ENCODE data around the gene ENKUR.
"Not testable (repeated sequence)": the region's sequence is repeated elsewhere in the genome, so short reads cannot be mapped to it uniquely, and the experiment has no call there.

Gene ENKUR

DNA sequence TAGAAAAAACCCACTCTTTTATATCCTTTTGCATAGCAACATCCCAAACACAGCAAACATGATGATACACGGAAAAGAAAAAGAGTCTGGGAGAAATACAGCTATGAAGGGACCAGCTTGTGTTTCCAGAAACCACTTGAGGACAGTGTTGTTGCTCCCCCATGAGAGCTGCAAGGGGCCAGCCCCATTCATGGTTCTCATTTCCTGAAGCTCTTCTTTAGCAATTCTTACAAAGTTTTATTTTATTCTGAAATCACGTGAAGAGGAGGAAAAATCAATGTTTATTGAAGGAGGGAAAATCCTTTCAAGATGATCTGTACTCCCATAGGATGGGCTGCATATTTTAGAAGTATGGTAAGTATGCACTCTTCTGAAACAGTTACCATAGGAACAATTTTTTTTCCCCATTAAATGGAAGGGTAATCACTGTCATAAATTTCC, 46.1 kb downstream of the ENKUR start:
- no peaks in the 10 kb centered on the region for H3K4me1 ChIP-seq (ENCODE audit: insufficient read depth, low read length, severe bottlenecking)
- no peak overlapping the region for H2AFZ ChIP-seq (ENCODE audit: low read length)
- H3K79me2 ChIP-seq (ENCODE audit: insufficient read depth, low read length), result no peaks in the 10 kb centered on the region
- H3F3A ChIP-seq (ENCODE audit: insufficient read depth, low read length), result no peaks in the 10 kb centered on the region
- H3K9ac ChIP-seq (ENCODE audit: low read length), result no peak overlapping the region
- no peaks in the 10 kb centered on the region for H4K20me1 ChIP-seq (ENCODE audit: insufficient read depth, low read length)
- H3K4me3 ChIP-seq (ENCODE audit: low read depth, low read length, poor library complexity, severe bottlenecking), result no peak overlapping the region
- no peaks in the 10 kb centered on the region for H3K36me3 ChIP-seq (ENCODE audit: insufficient read depth, low read length)
- no peaks in the 10 kb centered on the region for H3K9me2 ChIP-seq (ENCODE audit: low read depth, low read length)
- H3K27me3 ChIP-seq (ENCODE audit: insufficient read depth, low read length), result no peaks in the 10 kb centered on the region
- no peak overlapping the region for H3K27ac ChIP-seq (ENCODE audit: low read depth, low read length, poor library complexity, severe bottlenecking)
- H3K9me3 ChIP-seq (ENCODE audit: low read length), result no peaks in the 10 kb centered on the region
- TF ChIP-seq EZH2 (IDR thresholded peaks at IDR 0.05; ENCODE audit: borderline replicate concordance, low read length), result no peak
- no peak for TF ChIP-seq CTCF (IDR thresholded peaks at IDR 0.05; ENCODE audit: low read length)
- no peak overlapping the region for H3K4me2 ChIP-seq (ENCODE audit: low read length)

DNA sequence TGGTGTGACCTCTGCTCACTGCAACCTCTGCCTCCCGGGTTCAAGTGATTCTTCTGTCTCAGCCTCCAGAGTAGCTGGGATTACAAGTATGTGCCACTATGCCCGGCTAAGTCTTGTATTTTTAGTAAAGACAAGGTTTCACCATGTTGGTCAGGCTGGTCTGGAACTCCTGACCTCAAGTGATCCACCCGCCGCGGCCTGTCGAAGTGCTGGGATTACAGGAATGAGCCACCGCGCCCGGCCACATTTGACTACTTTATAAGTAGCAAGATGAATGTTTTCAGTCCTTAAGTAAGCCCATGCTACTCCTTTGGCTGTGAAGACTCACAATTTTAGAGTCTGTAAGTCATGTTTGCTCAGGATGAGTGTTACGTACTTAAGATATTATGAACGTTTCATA, 47.0 kb downstream of the ENKUR start:
- not testable (repeated sequence) for H3K27ac ChIP-seq (ENCODE audit: low read depth, low read length, poor library complexity, severe bottlenecking); H3K9me3 ChIP-seq (ENCODE audit: low read length); H3F3A ChIP-seq (ENCODE audit: insufficient read depth, low read length); H3K36me3 ChIP-seq (ENCODE audit: insufficient read depth, low read length); H3K9ac ChIP-seq (ENCODE audit: low read length); H3K4me2 ChIP-seq (ENCODE audit: low read length); H3K9me2 ChIP-seq (ENCODE audit: low read depth, low read length); H3K4me3 ChIP-seq (ENCODE audit: low read depth, low read length, poor library complexity, severe bottlenecking); H3K27me3 ChIP-seq (ENCODE audit: insufficient read depth, low read length); H3K4me1 ChIP-seq (ENCODE audit: insufficient read depth, low read length, severe bottlenecking); H4K20me1 ChIP-seq (ENCODE audit: insufficient read depth, low read length); H3K79me2 ChIP-seq (ENCODE audit: insufficient read depth, low read length); H2AFZ ChIP-seq (ENCODE audit: low read length)

DNA sequence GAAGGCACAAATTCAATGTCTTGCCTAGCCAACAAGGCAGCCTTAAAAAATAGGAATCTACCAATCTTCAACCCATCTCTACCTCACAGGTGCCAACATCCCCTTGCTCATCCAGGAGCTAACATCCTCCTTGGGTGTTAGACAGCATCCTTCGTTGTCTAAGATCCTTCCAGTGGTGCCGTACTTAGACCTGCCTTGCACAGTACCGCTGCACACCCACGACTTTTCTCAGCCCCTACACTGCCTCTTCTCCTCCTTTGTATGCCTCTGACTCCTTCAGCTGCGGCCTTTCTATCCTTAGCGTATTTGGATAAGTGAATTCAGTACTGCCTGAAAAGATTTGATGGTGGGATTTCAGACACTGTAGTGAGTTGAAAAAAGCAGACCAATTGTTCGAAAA, 47.6 kb downstream of the ENKUR start:
- H4K20me1 ChIP-seq (ENCODE audit: insufficient read depth, low read length), result no peaks in the 10 kb centered on the region
- H3K4me3 ChIP-seq (ENCODE audit: low read depth, low read length, poor library complexity, severe bottlenecking), result no peak overlapping the region
- H3K4me1 ChIP-seq (ENCODE audit: insufficient read depth, low read length, severe bottlenecking), result no peaks in the 10 kb centered on the region
- no peak overlapping the region for H2AFZ ChIP-seq (ENCODE audit: low read length)
- H3K9me3 ChIP-seq (ENCODE audit: low read length), result no peaks in the 10 kb centered on the region
- H3K4me2 ChIP-seq (ENCODE audit: low read length), result no peak overlapping the region
- TF ChIP-seq CTCF (IDR thresholded peaks at IDR 0.05; ENCODE audit: low read length) (no peak), EZH2 (IDR thresholded peaks at IDR 0.05; ENCODE audit: borderline replicate concordance, low read length) (no peak)
- H3K36me3 ChIP-seq (ENCODE audit: insufficient read depth, low read length), result no peaks in the 10 kb centered on the region
- no peaks in the 10 kb centered on the region for H3K27me3 ChIP-seq (ENCODE audit: insufficient read depth, low read length)
- H3K79me2 ChIP-seq (ENCODE audit: insufficient read depth, low read length), result no peaks in the 10 kb centered on the region
- H3K9ac ChIP-seq (ENCODE audit: low read length), result no peak overlapping the region
- no peaks in the 10 kb centered on the region for H3F3A ChIP-seq (ENCODE audit: insufficient read depth, low read length)
- no peak overlapping the region for H3K27ac ChIP-seq (ENCODE audit: low read depth, low read length, poor library complexity, severe bottlenecking)
- H3K9me2 ChIP-seq (ENCODE audit: low read depth, low read length), result no peaks in the 10 kb centered on the region

GRCh38 chr10:24966962-24967481, 48.9 kb downstream of the ENKUR start:
- Histone ChIP-seq H3K4me3 (ENCODE audit: low read depth, low read length, poor library complexity, severe bottlenecking) (no peak overlapping the region), H3K4me1 (ENCODE audit: insufficient read depth, low read length, severe bottlenecking) (no peaks in the 10 kb centered on the region), H3K9me3 (ENCODE audit: low read length) (no peaks in the 10 kb centered on the region), H3K27me3 (ENCODE audit: insufficient read depth, low read length) (no peaks in the 10 kb centered on the region), H3K36me3 (ENCODE audit: insufficient read depth, low read length) (no peaks in the 10 kb centered on the region), H3F3A (ENCODE audit: insufficient read depth, low read length) (no peaks in the 10 kb centered on the region), H3K27ac (ENCODE audit: low read depth, low read length, poor library complexity, severe bottlenecking) (no peak overlapping the region), H3K9me2 (ENCODE audit: low read depth, low read length) (no peaks in the 10 kb centered on the region), H3K4me2 (ENCODE audit: low read length) (no peak overlapping the region), H3K9ac (ENCODE audit: low read length) (no peak overlapping the region), H4K20me1 (ENCODE audit: insufficient read depth, low read length) (no peaks in the 10 kb centered on the region), H3K79me2 (ENCODE audit: insufficient read depth, low read length) (no peaks in the 10 kb centered on the region), H2AFZ (ENCODE audit: low read length) (no peak overlapping the region)
- TF ChIP-seq EZH2 (IDR thresholded peaks at IDR 0.05; ENCODE audit: borderline replicate concordance, low read length) (no peak), CTCF (IDR thresholded peaks at IDR 0.05; ENCODE audit: low read length) (no peak)

Measured in OCI-LY1 (cell line).